AG10803 (cell line): ENCODE measurements around the gene MTR.
A peak's percentile ranks its signal among the peaks of the same experiment; 100 is the strongest.

Source experiments
- DNase-seq: peaks from one replicate; pipeline ENCODE4 v3.0.0; 2010; ENCODE audit warnings: low read depth
- H3K4me3 ChIP-seq: 2 replicates; pipeline ENCODE4 v1.5.1; 2011; ENCODE audit warnings: mild to moderate bottlenecking, low read length, control low read depth
- TF ChIP-seq, protein P1 (sequence below): conservative IDR thresholded peaks from 2 replicates; pipeline ENCODE4 v1.5.1; 2011; ENCODE audit warnings: mild to moderate bottlenecking, low read length, control low read depth, inconsistent platforms

Gene MTR

DNA sequence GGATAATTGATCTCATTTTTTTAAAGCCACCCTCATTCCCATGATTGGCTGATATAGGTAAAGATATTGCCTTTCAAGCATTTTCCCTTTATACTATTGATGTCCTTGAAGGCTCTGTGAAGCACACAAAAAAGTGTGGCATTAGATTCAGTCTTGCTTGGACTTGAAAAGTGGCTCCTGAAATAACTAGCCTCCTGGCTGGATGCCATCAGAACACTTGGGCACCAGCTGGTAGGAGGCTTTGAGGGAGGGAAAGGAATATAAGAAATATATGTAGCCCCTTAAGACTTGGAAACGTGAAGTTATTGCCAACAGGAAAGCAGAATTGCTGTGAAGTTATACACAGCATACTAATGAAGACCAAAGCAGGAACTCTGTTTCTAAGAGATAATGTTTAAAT is 14.1 kb downstream of the MTR start:
- TF ChIP-seq, protein P1, sequence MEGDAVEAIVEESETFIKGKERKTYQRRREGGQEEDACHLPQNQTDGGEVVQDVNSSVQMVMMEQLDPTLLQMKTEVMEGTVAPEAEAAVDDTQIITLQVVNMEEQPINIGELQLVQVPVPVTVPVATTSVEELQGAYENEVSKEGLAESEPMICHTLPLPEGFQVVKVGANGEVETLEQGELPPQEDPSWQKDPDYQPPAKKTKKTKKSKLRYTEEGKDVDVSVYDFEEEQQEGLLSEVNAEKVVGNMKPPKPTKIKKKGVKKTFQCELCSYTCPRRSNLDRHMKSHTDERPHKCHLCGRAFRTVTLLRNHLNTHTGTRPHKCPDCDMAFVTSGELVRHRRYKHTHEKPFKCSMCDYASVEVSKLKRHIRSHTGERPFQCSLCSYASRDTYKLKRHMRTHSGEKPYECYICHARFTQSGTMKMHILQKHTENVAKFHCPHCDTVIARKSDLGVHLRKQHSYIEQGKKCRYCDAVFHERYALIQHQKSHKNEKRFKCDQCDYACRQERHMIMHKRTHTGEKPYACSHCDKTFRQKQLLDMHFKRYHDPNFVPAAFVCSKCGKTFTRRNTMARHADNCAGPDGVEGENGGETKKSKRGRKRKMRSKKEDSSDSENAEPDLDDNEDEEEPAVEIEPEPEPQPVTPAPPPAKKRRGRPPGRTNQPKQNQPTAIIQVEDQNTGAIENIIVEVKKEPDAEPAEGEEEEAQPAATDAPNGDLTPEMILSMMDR: no peak
- DNase-seq: no peak

DNA sequence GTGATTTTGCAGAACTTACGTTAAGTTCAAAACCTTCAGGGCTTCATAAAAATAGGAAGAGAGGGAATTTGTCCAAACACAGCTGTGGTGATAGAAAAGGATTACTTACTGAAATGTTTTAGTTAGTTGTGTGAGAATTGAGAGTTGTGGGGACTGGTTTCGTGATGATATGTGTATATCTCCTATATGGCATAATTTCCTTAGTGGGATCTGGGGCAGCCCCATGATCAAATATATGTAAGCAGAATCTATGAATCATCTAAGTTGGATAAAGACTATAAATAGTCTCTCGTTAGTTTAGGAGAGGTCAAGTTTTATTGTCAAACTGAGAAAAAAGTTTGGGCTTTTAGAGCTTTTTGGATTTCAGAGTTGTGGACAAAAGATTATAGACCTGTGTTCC is 14.9 kb downstream of the MTR start:
- H3K4me3 ChIP-seq: no peak overlapping the region
- TF ChIP-seq, protein P1: no peak
- no peak for DNase-seq

More for the DNA sequence above, 14.1 kb downstream of the MTR start:
- H3K4me3 ChIP-seq: no peak overlapping the region

DNA sequence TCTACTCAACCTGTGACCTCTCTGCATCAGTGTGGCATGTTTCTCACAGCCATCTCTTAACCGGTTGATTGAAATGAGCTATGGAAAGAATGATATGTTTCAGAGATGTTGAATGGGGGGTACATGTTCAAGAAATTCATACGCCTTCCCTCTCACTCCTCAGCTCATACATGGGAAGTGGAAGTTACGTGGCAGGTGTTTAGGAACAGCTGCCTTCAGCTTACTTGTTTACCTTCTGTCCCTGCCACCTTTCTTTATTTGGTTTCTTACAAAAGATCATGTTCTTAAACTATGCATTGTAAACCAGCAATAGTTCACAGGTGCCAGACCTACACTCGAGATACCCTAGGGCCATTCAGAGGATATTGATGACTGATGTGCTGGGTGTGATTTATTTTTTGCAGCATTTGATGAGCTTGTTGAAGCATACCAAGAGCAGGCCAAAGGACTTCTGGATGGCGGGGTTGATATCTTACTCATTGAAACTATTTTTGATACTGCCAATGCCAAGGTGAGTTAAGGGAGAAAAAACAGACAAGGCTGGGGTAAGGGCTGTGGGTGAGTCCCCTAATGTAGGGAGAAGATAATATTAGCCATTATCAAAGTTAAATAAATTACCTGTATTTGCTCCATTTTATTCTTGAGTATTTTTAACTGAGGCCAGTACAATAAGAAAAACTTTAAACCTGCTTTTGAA is 17.4 kb downstream of the MTR start:
- no peak overlapping the region for H3K4me3 ChIP-seq
- DNase-seq: no peak
- TF ChIP-seq, protein P1: no peak

DNA sequence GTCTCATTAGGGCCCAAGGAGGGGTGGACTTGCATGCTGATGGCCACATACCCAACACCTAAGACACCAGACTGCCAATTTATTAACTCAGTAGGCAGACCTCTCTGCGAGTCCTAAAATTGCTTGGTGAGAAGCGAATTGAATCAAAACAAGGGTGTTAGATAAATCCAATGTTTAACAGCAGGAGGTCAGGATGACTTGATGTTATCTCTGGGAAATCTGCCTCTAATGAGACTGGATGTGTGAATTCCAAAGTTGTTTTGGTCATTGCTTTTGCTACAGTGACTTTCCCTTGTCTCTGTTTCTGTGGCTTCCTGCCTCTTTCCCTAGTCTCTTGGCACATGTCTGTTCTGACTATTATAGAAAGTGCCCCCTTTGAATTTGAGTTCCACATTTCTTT is 20.8 kb downstream of the MTR start:
- DNase-seq: no peak

DNA sequence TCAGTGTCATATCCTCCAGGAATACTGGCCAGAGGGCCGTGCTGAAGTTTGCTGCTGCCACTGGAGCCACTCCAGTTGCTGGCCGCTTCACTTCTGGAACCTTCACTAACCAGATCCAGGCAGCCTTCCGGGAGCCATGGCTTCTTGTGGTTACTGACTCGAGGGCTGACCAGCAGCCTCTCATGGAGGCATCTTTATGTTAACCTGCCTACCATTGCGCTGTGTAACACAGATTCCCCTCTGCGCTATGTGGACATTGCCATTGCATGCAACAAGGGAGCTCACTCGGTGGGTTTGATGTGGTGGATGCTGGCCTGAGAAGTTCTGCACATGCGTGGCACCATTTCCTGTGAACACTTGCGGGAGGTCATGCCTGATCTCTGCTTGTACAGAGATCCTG is 24.8 kb downstream of the MTR start:
- no peak overlapping the region for H3K4me3 ChIP-seq

More for the DNA sequence above, 20.8 kb downstream of the MTR start:
- no peak overlapping the region for H3K4me3 ChIP-seq
- TF ChIP-seq, protein P1: no peak

DNA sequence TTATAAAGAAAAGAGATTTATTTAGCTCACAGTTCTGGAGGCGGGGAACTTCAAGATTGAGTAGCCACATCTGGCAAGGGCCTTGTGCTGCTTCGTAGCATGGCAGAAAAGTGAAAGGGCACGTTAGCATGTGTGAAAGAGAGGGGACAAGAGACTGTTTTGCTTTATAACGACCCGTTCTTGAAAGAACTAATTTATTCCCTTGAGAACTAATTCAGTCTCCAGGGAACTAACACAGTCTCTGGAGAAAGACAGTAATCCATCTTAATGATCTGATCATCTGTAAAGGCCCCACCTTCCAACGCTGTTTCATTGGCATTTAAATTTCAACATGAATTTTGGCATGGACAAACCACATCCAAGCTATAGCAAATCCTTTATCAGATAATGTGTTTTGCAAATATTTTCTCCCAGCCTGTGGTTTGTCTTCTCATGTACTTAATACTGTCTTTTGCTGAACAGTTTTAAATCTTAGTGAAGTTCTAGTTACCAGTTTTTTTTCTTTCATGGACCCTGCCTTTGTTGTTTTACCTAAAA is 26.1 kb downstream of the MTR start:
- TF ChIP-seq, protein P1: no peak
- peak; percentile 6 for DNase-seq
- H3K4me3 ChIP-seq: no peak overlapping the region

More for the DNA sequence above, 24.8 kb downstream of the MTR start:
- TF ChIP-seq, protein P1: no peak
- no peak for DNase-seq

DNA sequence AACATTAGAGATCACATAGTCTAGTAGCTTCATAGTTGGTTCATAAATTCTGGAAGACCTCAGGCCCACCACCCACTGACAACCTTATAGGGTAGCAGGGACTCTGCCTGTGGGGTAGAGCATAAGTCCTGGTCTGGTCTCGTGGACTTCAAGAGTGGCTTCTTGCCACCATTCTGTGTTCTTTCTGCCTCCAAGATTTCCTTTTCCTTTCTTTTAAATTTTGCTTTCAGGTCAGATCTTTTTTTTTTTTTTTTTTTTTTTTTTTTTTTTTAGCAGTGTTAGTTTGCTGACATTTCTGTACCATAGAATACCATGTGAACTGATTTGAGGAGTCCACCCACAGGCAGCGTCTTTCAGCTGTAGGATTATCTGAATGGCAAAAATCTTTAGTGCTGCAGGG is 28.5 kb downstream of the MTR start:
- DNase-seq: no peak
- no peak overlapping the region for H3K4me3 ChIP-seq
- TF ChIP-seq, protein P1: no peak
